Thoracic aorta (tissue), 2 donors: ENCODE results near the gene KIF12. TPM values are rescaled to one million over a fixed set of nuclear protein-coding genes. Genes with fewer than 3 reads are reported as not detected.
"Not testable (repeated sequence)": the region's sequence is repeated elsewhere in the genome, so short reads cannot be mapped to it uniquely, and the experiment has no call there.

Experiments
- ATAC-seq: fragments of 150-250 bp; one replicate; pipeline ENCODE4 v1.8.0; 2017; ENCODE audit warnings: low read depth; ENCODE audit not compliant: insufficient number of reproducible peaks, low FRiP score
- DNase-seq: peaks from one replicate; pipeline ENCODE4 v3.0.0-alpha.2; 2020; ENCODE audit warnings: low spot score
- H3K27ac ChIP-seq, 2 donors: fragments of 200-600 bp; sonication (generic); 1 replicate in 1 of 2; 2 replicates in 1 of 2; pipeline ENCODE4 v1.5.1; 2016; ENCODE audit warnings: mild to moderate bottlenecking in 2 of 2, moderate library complexity in 2 of 2
- H3K27me3 ChIP-seq: fragments of 200-600 bp; sonication (generic); replicated peaks from 2 replicates; pipeline ENCODE4 v1.6.0; 2016; ENCODE audit warnings: mild to moderate bottlenecking; ENCODE audit not compliant: insufficient read depth
- H3K36me3 ChIP-seq: fragments of 200-600 bp; sonication (generic); one replicate; pipeline ENCODE4 v1.5.1; 2016
- H3K4me1 ChIP-seq, 2 donors: fragments of 200-600 bp; sonication (generic); 1 replicate in 1 of 2; 2 replicates in 1 of 2; pipeline versions ENCODE4 v1.5.1 to v1.6.0; 2016; ENCODE audit warnings: low read depth in 2 of 2, mild to moderate bottlenecking in 1 of 2; ENCODE audit not compliant: control insufficient read depth in 1 of 2
- H3K4me3 ChIP-seq: fragments of 200-600 bp; sonication (generic); 2 replicates; pipeline ENCODE4 v1.5.1; 2016; ENCODE audit warnings: mild to moderate bottlenecking
- H3K9me3 ChIP-seq: fragments of 200-600 bp; sonication (generic); 2 replicates; pipeline ENCODE4 v1.5.1; 2016
- CTCF ChIP-seq: fragments of 200-600 bp; sonication (generic); IDR thresholded peaks from one replicate; pipeline ENCODE4 v1.5.1; 2019; ENCODE audit warnings: antibody characterized with exemption
- total RNA-seq, 2 donors: library from RNA; depleted of rRNA; stranded (reverse); fragments of >200 nt; gene quantifications; one replicate each; pipeline versions ENCODE4 v1.1.0 to v1.2.3, GENCODE V29; 2016

Gene KIF12
- total RNA-seq, 2 donors from 2014 or later = not detected

- DNase-seq (no peak), ATAC-seq (no peak)
- Histone ChIP-seq H3K36me3 (no peaks in the 10 kb centered on the region), H3K27me3 (no peaks in the 10 kb centered on the region), H3K4me3 (no peak overlapping the region), H3K4me1 (no peaks in the 10 kb centered on the region), H3K27ac (no peak overlapping the region), H3K9me3 (peaks cover 5% of the 10 kb centered on the region)
- no peak for TF ChIP-seq CTCF
Measured at GRCh38 chr9:114132550-114132918, 33.4 kb upstream of the KIF12 start.

- Histone ChIP-seq H3K4me3 (no peak overlapping the region), H3K27me3 (no peaks in the 10 kb centered on the region), H3K36me3 (no peaks in the 10 kb centered on the region), H3K4me1 (no peaks in the 10 kb centered on the region), H3K27ac (no peak overlapping the region), H3K9me3 (peaks cover 7% of the 10 kb centered on the region)
- DNase-seq = no peak
- no peak for TF ChIP-seq CTCF
- ATAC-seq = no peak
Measured at GRCh38 chr9:114131808-114132549, 32.9 kb upstream of the KIF12 start.

- no peak for TF ChIP-seq CTCF
- Histone ChIP-seq H3K27me3 (no peaks in the 10 kb centered on the region), H3K9me3 (peaks cover 7% of the 10 kb centered on the region), H3K4me3 (no peak overlapping the region), H3K36me3 (no peaks in the 10 kb centered on the region), H3K4me1 (no peaks in the 10 kb centered on the region), H3K27ac (no peak overlapping the region)
- no peak for DNase-seq
- ATAC-seq = no peak
Measured at GRCh38 chr9:114130624-114131277, 31.7 kb upstream of the KIF12 start.

GRCh38 chr9:114130141-114130540, 31.0 kb upstream of the KIF12 start:
- H3K4me3 ChIP-seq = no peak overlapping the region
- no peak for TF ChIP-seq CTCF
- H3K36me3 ChIP-seq = no peaks in the 10 kb centered on the region
- DNase-seq (no peak), ATAC-seq (no peak)
- no peaks in the 10 kb centered on the region for H3K27me3 ChIP-seq
- no peak overlapping the region for H3K27ac ChIP-seq
- H3K4me1 ChIP-seq = no peaks in the 10 kb centered on the region
- peaks cover 7% of the 10 kb centered on the region for H3K9me3 ChIP-seq

GRCh38 chr9:114128759-114129158, 29.7 kb upstream of the KIF12 start:
- not testable (repeated sequence) for H3K27me3 ChIP-seq, ATAC-seq, H3K36me3 ChIP-seq, H3K4me3 ChIP-seq, H3K9me3 ChIP-seq, H3K4me1 ChIP-seq, H3K27ac ChIP-seq, DNase-seq
